Endodermal cell (in vitro differentiated cells): ENCODE results near the gene FAM200B. TPM values are rescaled to one million over a fixed set of nuclear protein-coding genes. Genes with fewer than 3 reads are reported as not detected.

ENCODE experiments used
- DNase-seq: peaks from one replicate; pipeline ENCODE4 v3.0.0-alpha.2; 2017
- H3K27ac ChIP-seq: 2 replicates; pipeline ENCODE4 v1.5.1; 2013; ENCODE audit warnings: mild to moderate bottlenecking, low read depth, low read length, moderate library complexity
- H3K27me3 ChIP-seq: 2 replicates; pipeline ENCODE4 v1.6.1; 2013; ENCODE audit warnings: mild to moderate bottlenecking, low read length, moderate library complexity; ENCODE audit not compliant: insufficient read depth, control insufficient read depth, poor library complexity, severe bottlenecking
- H3K36me3 ChIP-seq: 2 replicates; pipeline ENCODE4 v1.7.0; 2013; ENCODE audit warnings: mild to moderate bottlenecking, low read length, moderate library complexity; ENCODE audit not compliant: control insufficient read depth, insufficient read depth
- H3K4me1 ChIP-seq: one replicate; pipeline ENCODE4 v1.7.0; 2013; ENCODE audit warnings: low read length; ENCODE audit not compliant: control insufficient read depth, insufficient read depth
- H3K4me3 ChIP-seq: 2 replicates; pipeline ENCODE4 v1.5.1; 2013; ENCODE audit warnings: mild to moderate bottlenecking, low read length, moderate library complexity
- H3K9ac ChIP-seq: 2 replicates; pipeline ENCODE4 v1.6.1; 2013; ENCODE audit warnings: mild to moderate bottlenecking, low read length, moderate library complexity; ENCODE audit not compliant: poor library complexity, severe bottlenecking; ENCODE audit errors: extremely low read depth
- H3K9me3 ChIP-seq: 2 replicates; pipeline ENCODE4 v1.6.1; 2013; ENCODE audit warnings: mild to moderate bottlenecking, low read length, moderate library complexity; ENCODE audit not compliant: control insufficient read depth
- H3K27ac Mint-ChIP-seq: 2 replicates; pipeline ENCODE4 v1.8.0; 2020; ENCODE audit warnings: mixed read lengths
- H3K27me3 Mint-ChIP-seq: 2 replicates; pipeline ENCODE4 v1.8.0; 2021; ENCODE audit warnings: mild to moderate bottlenecking, mixed read lengths; ENCODE audit not compliant: insufficient read depth
- H3K36me3 Mint-ChIP-seq: 2 replicates; pipeline ENCODE4 v1.8.0; 2020; ENCODE audit warnings: low read depth, mixed read lengths
- H3K4me1 Mint-ChIP-seq: 2 replicates; pipeline ENCODE4 v1.8.0; 2020; ENCODE audit warnings: mixed read lengths
- H3K4me3 Mint-ChIP-seq: 2 replicates; pipeline ENCODE4 v1.8.0; 2020; ENCODE audit warnings: mild to moderate bottlenecking, moderate library complexity, mixed read lengths
- H3K9me3 Mint-ChIP-seq: 2 replicates; pipeline ENCODE4 v1.8.0; 2020; ENCODE audit warnings: mild to moderate bottlenecking, mixed read lengths
- CTCF ChIP-seq: fragments of 200-600 bp; sonication (generic); conservative IDR thresholded peaks from 2 replicates; pipeline ENCODE4 v1.5.0; 2021; ENCODE audit warnings: antibody characterized with exemption, mild to moderate bottlenecking
- WGBS, 2 experiments: methylation state at CpG; one replicate each; pipeline versions ENCODE4 v1.1.5 to v1.1.7; 2013; ENCODE audit warnings: missing lambda C conversion rate in 2 of 2, mixed read lengths in 1 of 2; ENCODE audit not compliant: insufficient coverage in 1 of 2, insufficient read length in 1 of 2; 5-methylcytosine and 5-hydroxymethylcytosine counted together
- total RNA-seq, 2 donors: library from RNA; stranded (reverse); fragmentation: NEBNext Ultra II Directional in 1 of 2; extraction: Animal tissue kit (Norgen Biotek cat#: 25700) in 1 of 2; gene quantifications; 2 replicates in 1 of 2; 3 replicates in 1 of 2; pipeline ENCODE4 v1.2.1, GENCODE V29; 2021

Gene FAM200B
- total RNA-seq, 2 donors from 2014 or later, result 18.1 to 27.8 TPM

- no peaks in the 10 kb centered on the region for H3K36me3 Mint-ChIP-seq
- no peak overlapping the region for H3K27ac Mint-ChIP-seq
Measured at GRCh38 chr4:15714646-15715435, 33.2 kb downstream of the FAM200B start.

GRCh38 chr4:15716115-15716514 lies 34.5 kb downstream of the FAM200B start:
- H3K27ac ChIP-seq, result no peak overlapping the region
- Mint-ChIP-seq H3K27me3 (no peaks in the 10 kb centered on the region), H3K27ac (no peak overlapping the region), H3K36me3 (no peaks in the 10 kb centered on the region), H3K4me1 (no peaks in the 10 kb centered on the region), H3K4me3 (no peak overlapping the region), H3K9me3 (no peaks in the 10 kb centered on the region)
- H3K9ac ChIP-seq, result no peak overlapping the region
- H3K4me1 ChIP-seq, result no peaks in the 10 kb centered on the region
- TF ChIP-seq CTCF, result no peak
- no peak overlapping the region for H3K4me3 ChIP-seq
- H3K27me3 ChIP-seq, result no peaks in the 10 kb centered on the region
- H3K9me3 ChIP-seq, result no peaks in the 10 kb centered on the region
- DNase-seq, result no peak
- WGBS, 2 experiments, result 92 to 95% methylated on average over 2 to 3 of the region's 3 CpGs
- H3K36me3 ChIP-seq, result no peaks in the 10 kb centered on the region

More at GRCh38 chr4:15714646-15715435, 33.2 kb downstream of the FAM200B start:
- no peak for DNase-seq
- Histone ChIP-seq H3K4me1 (no peaks in the 10 kb centered on the region), H3K27me3 (no peaks in the 10 kb centered on the region), H3K36me3 (no peaks in the 10 kb centered on the region), H3K9me3 (no peaks in the 10 kb centered on the region), H3K27ac (no peak overlapping the region), H3K9ac (no peak overlapping the region), H3K4me3 (no peak overlapping the region)
- H3K27me3 Mint-ChIP-seq, result no peaks in the 10 kb centered on the region
- no peak for TF ChIP-seq CTCF
- H3K4me1 Mint-ChIP-seq, result no peaks in the 10 kb centered on the region
- no peaks in the 10 kb centered on the region for H3K9me3 Mint-ChIP-seq
- WGBS, 2 experiments, result 92% methylated on average over 5 to 8 of the region's 8 CpGs
- no peak overlapping the region for H3K4me3 Mint-ChIP-seq

- Mint-ChIP-seq H3K9me3 (no peaks in the 10 kb centered on the region), H3K36me3 (no peaks in the 10 kb centered on the region), H3K4me1 (no peaks in the 10 kb centered on the region), H3K27me3 (no peaks in the 10 kb centered on the region), H3K27ac (no peak overlapping the region), H3K4me3 (no peak overlapping the region)
- H3K9me3 ChIP-seq, result no peaks in the 10 kb centered on the region
- no peak overlapping the region for H3K9ac ChIP-seq
- TF ChIP-seq CTCF, result no peak
- DNase-seq, result no peak
- no peaks in the 10 kb centered on the region for H3K36me3 ChIP-seq
- H3K4me1 ChIP-seq, result no peaks in the 10 kb centered on the region
- H3K27ac ChIP-seq, result no peak overlapping the region
- no peaks in the 10 kb centered on the region for H3K27me3 ChIP-seq
- WGBS, 2 experiments, result 91 to 97% methylated on average over 5 to 6 of the region's 6 CpGs
- H3K4me3 ChIP-seq, result no peak overlapping the region
Measured at GRCh38 chr4:15717086-15717485, 35.5 kb downstream of the FAM200B start.
